HepG2 (cell line): ENCODE results near the gene KRTAP10-2. TPM values are rescaled to one million over a fixed set of nuclear protein-coding genes. Genes with fewer than 3 reads are reported as not detected.

ENCODE experiments used
- ARHGAP35 ChIP-seq: sonication (generic); formaldehyde crosslinking; IDR thresholded peaks from 2 replicates; pipeline ENCODE4 v1.9.0; 2022; ENCODE audit warnings: mild to moderate bottlenecking, inconsistent platforms, moderate library complexity, missing genetic modification reagents, borderline replicate concordance
- BRCA1 ChIP-seq: sonication (generic); formaldehyde crosslinking; IDR thresholded peaks from 2 replicates; pipeline ENCODE4 v1.4.0; 2020; ENCODE audit warnings: missing genetic modification reagents
- CEBPZ ChIP-seq: IDR thresholded peaks from 2 replicates; pipeline ENCODE4 v1.6.1; 2012; ENCODE audit warnings: low read length, improper control_type of control experiment
- IRX3 ChIP-seq: sonication (generic); formaldehyde crosslinking; IDR thresholded peaks from 2 replicates; pipeline ENCODE4 v1.8.1; 2023; ENCODE audit warnings: mild to moderate bottlenecking, low read depth, missing genetic modification reagents, borderline replicate concordance
- PBX2 ChIP-seq: IDR thresholded peaks from 2 replicates; pipeline ENCODE4 v1.6.1; 2016; ENCODE audit warnings: control low read depth
- PHF5A ChIP-seq: IDR thresholded peaks from one replicate; pipeline ENCODE4 v1.6.1; 2018; ENCODE audit warnings: low read depth, missing genetic modification reagents; ENCODE audit not compliant: unreplicated experiment
- SMARCC2 ChIP-seq: fragments of 450-650 bp; IDR thresholded peaks from 2 replicates; pipeline ENCODE4 v1.6.1; 2017; ENCODE audit warnings: antibody characterized with exemption, mild to moderate bottlenecking
- TERF1 ChIP-seq: sonication (generic); formaldehyde crosslinking; IDR thresholded peaks from 2 replicates; pipeline ENCODE4 v1.8.0; 2022; ENCODE audit warnings: mild to moderate bottlenecking, missing genetic modification reagents, moderate library complexity
- TFAP4 ChIP-seq: sonication (generic); IDR thresholded peaks from 2 replicates; pipeline ENCODE4 v1.6.1; 2016; ENCODE audit warnings: low read depth, borderline replicate concordance
- ZNF143 ChIP-seq: sonication (generic); formaldehyde crosslinking; IDR thresholded peaks from 2 replicates; pipeline ENCODE4 v1.4.0; 2020; ENCODE audit warnings: missing genetic modification reagents
- ZNF225 ChIP-seq: sonication (generic); formaldehyde crosslinking; IDR thresholded peaks from 2 replicates; pipeline ENCODE4 v1.4.0; 2020; ENCODE audit warnings: mild to moderate bottlenecking, missing genetic modification reagents
- ZNF263 ChIP-seq: sonication (generic); formaldehyde crosslinking; IDR thresholded peaks from 2 replicates; pipeline ENCODE4 v1.4.0; 2020; ENCODE audit warnings: missing genetic modification reagents
- ZNF572 ChIP-seq: sonication (generic); formaldehyde crosslinking; IDR thresholded peaks from 2 replicates; pipeline ENCODE4 v1.5.1; 2020; ENCODE audit warnings: mild to moderate bottlenecking, missing genetic modification reagents
- ZNF761 ChIP-seq: sonication (generic); formaldehyde crosslinking; conservative IDR thresholded peaks from 2 replicates; pipeline ENCODE4 v1.4.0; 2020; ENCODE audit warnings: mild to moderate bottlenecking, missing genetic modification reagents
- polyA plus RNA-seq, 8 experiments: library from polyadenylated mRNA; depleted of rRNA in 3 of 8; stranded (reverse) in 7 of 8; unstranded in 1 of 8; fragments of >200 nt; fragmentation: Illumina TruSeq in 4 of 8; extraction: Trizol in 4 of 8; gene quantifications; 2 replicates each; pipeline versions ENCODE4 v1.2.1 to v1.2.3, GENCODE V29; 2011 to 2016; ENCODE audit warnings: low read depth in 4 of 8, missing spikeins in 1 of 8, mixed read lengths in 1 of 8; ENCODE audit not compliant: insufficient read depth in 1 of 8
- total RNA-seq, 5 experiments: library from RNA; depleted of rRNA; stranded (reverse); fragments of >200 nt; fragmentation: Illumina TruSeq; extraction: Trizol; gene quantifications; 2 replicates each; pipeline ENCODE4 v1.2.3, GENCODE V29; 2016; ENCODE audit warnings: low read depth in 1 of 5
- TF ChIP-seq, protein P1 (sequence below): sonication (generic); formaldehyde crosslinking; IDR thresholded peaks from 2 replicates; pipeline ENCODE4 v1.5.1; 2020; ENCODE audit warnings: missing genetic modification reagents, mild to moderate bottlenecking, borderline replicate concordance
- TF ChIP-seq, protein P2 (sequence below): sonication (generic); formaldehyde crosslinking; IDR thresholded peaks from 2 replicates; pipeline ENCODE4 v1.5.1; 2020; ENCODE audit warnings: mild to moderate bottlenecking, moderate library complexity, missing genetic modification reagents
- TF ChIP-seq, protein P3 (sequence below): sonication (generic); formaldehyde crosslinking; IDR thresholded peaks from 2 replicates; pipeline ENCODE4 v1.9.0; 2021; ENCODE audit warnings: missing genetic modification reagents, mild to moderate bottlenecking, borderline replicate concordance

KRTAP10-2 gene
- total and polyA plus RNA-seq, 2 of the 13 experiments (the other 11 are each of a cell fraction or from before 2014, with no cell fraction given) = not detected

DNA sequence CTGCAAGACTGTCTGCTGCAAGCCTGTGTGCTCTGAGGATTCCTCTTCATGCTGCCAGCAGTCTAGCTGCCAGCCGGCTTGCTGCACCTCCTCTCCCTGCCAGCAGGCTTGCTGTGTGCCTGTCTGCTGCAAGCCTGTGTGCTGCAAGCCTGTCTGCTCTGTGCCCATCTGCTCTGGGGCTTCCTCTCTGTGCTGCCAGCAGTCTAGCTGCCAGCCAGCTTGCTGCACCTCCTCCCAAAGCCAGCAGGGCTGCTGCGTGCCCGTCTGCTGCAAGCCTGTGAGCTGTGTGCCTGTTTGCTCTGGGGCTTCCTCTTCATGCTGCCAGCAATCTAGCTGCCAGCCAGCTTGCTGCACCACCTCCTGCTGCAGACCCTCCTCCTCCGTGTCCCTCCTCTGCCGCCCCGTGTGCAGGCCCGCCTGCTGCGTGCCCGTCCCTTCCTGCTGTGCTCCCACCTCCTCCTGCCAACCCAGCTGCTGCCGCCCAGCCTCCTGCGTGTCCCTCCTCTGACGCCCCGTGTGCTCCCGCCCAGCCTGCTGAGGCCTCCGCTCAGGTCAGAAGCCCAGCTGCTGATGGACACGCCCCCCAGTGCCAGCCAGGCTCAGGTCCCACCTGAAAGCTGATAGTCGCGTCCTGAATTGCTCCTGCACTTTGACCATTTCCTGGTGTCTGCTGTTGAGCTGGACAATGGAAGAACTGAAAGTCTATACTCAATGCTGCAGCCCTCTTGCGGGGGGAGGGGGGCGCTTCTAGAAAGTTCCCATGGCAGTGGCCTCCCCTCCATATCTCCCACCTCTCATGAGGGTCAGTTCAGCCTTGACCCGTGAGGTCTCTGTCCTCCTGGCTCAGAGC is 23.4 kb upstream of the KRTAP10-2 start (continued):
- TF ChIP-seq IRX3 (CRISPR knock-in tag) (no peak), TERF1 (CRISPR knock-in tag) (no peak), CEBPZ (no peak), PHF5A (CRISPR knock-in tag) (no peak), SMARCC2 (no peak), BRCA1 (no peak), ZNF572 (no peak), TFAP4 (peak; percentile 92; the same call in 1 of the 2 replicates), ZNF263 (CRISPR knock-in tag) (peak; percentile 99), ZNF225 (0 out of 2 replicates have a peak, but pooled peaks have one; percentile 38), PBX2 (no peak), ZNF143 (CRISPR knock-in tag) (no peak), ARHGAP35 (no peak), ZNF761 (CRISPR knock-in tag) (peak; percentile 74; the same call in 1 of the 2 replicates)
- TF ChIP-seq, protein P1, sequence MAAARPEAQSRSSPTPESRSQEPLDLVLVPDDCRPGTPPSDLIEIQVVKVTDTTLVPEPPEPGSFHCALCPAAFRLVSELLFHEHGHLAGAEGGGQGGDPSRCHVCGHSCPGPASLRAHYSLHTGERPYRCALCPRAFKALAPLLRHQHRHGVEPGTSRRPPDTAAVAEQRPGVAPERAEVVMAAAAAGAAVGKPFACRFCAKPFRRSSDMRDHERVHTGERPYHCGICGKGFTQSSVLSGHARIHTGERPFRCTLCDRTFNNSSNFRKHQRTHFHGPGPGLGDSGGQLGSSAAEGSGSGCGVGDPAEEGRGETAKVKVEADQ = no peak
- TF ChIP-seq, protein P2, sequence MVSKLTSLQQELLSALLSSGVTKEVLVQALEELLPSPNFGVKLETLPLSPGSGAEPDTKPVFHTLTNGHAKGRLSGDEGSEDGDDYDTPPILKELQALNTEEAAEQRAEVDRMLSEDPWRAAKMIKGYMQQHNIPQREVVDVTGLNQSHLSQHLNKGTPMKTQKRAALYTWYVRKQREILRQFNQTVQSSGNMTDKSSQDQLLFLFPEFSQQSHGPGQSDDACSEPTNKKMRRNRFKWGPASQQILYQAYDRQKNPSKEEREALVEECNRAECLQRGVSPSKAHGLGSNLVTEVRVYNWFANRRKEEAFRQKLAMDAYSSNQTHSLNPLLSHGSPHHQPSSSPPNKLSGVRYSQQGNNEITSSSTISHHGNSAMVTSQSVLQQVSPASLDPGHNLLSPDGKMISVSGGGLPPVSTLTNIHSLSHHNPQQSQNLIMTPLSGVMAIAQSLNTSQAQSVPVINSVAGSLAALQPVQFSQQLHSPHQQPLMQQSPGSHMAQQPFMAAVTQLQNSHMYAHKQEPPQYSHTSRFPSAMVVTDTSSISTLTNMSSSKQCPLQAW = peak; percentile 63
- TF ChIP-seq, protein P3, sequence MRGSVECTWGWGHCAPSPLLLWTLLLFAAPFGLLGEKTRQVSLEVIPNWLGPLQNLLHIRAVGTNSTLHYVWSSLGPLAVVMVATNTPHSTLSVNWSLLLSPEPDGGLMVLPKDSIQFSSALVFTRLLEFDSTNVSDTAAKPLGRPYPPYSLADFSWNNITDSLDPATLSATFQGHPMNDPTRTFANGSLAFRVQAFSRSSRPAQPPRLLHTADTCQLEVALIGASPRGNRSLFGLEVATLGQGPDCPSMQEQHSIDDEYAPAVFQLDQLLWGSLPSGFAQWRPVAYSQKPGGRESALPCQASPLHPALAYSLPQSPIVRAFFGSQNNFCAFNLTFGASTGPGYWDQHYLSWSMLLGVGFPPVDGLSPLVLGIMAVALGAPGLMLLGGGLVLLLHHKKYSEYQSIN = no peak
